ENCODE data around the gene GTF2I. TPM values are rescaled to one million over a fixed set of nuclear protein-coding genes. Genes with fewer than 3 reads are reported as not detected.
"Not testable (repeated sequence)": the region's sequence is repeated elsewhere in the genome, so short reads cannot be mapped to it uniquely, and the experiment has no call there.

Gene GTF2I
- polyA plus RNA-seq, 4 donors: 21.6 to 165 (median 29.8) TPM

DNA sequence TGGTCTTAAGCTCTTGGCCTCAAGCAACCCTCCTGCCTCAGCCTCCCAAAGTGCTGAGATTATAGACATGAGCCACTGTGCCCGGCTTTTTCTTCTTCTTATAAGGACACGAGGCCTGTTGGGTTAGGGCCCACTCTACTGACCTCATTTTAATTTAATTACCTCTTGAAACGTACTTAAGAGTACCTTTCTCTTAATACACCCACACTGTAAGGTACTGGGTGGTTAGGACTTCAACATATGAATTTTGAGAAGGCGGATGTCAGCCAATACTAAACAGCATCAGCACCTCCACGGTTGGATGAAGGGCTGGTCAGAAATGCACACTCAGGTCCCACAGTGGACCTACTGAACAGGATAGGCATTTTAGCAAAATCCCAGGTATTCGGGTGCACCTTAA, 124.2 kb downstream of the GTF2I start:
- not testable (repeated sequence) for H3K27me3 ChIP-seq (ENCODE audit: control insufficient read depth in 3 of 3, insufficient read depth in 3 of 3, low read length in 3 of 3); FAIRE-seq; H3K4me1 ChIP-seq (ENCODE audit: control insufficient read depth in 3 of 3, insufficient read depth in 2 of 3, low read depth in 1 of 3, low read length in 2 of 3); H3K4me3 ChIP-seq (ENCODE audit: low read depth in 1 of 3, low read length in 3 of 3); H3K9me3 ChIP-seq (ENCODE audit: control insufficient read depth in 2 of 2, insufficient read depth in 1 of 2, low read depth in 1 of 2, low read length in 1 of 2); H3K27ac ChIP-seq (ENCODE audit: low read depth in 1 of 3, low read length in 2 of 3); H3K36me3 ChIP-seq (ENCODE audit: control insufficient read depth in 3 of 3, insufficient read depth in 2 of 3, low read depth in 1 of 3, low read length in 3 of 3); DNase-seq
- WGBS, 3 donors: 80 to 86% (median 83%) methylated on average over 3 of the region's 6 CpGs

- not testable (repeated sequence) for DNase-seq; H3K36me3 ChIP-seq (ENCODE audit: control insufficient read depth in 3 of 3, insufficient read depth in 2 of 3, low read depth in 1 of 3, low read length in 3 of 3); H3K4me1 ChIP-seq (ENCODE audit: control insufficient read depth in 3 of 3, insufficient read depth in 2 of 3, low read depth in 1 of 3, low read length in 2 of 3); H3K27me3 ChIP-seq (ENCODE audit: control insufficient read depth in 3 of 3, insufficient read depth in 3 of 3, low read length in 3 of 3); H3K4me3 ChIP-seq (ENCODE audit: low read depth in 1 of 3, low read length in 3 of 3); H3K9me3 ChIP-seq (ENCODE audit: control insufficient read depth in 2 of 2, insufficient read depth in 1 of 2, low read depth in 1 of 2, low read length in 1 of 2); FAIRE-seq; H3K27ac ChIP-seq (ENCODE audit: low read depth in 1 of 3, low read length in 2 of 3)
- WGBS, 3 donors: 75 to 91% (median 84%) methylated on average over 2 to 5 of the region's 5 CpGs
Measured at GRCh38 chr7:74783595-74783994, 126.1 kb downstream of the GTF2I start.

- WGBS, 3 donors: 0 to 1% (median 0%) methylated on average over 11 to 46 of the region's 82 CpGs
- H3K4me1 ChIP-seq (ENCODE audit: control insufficient read depth in 3 of 3, insufficient read depth in 2 of 3, low read depth in 1 of 3, low read length in 2 of 3); FAIRE-seq; H3K36me3 ChIP-seq (ENCODE audit: control insufficient read depth in 3 of 3, insufficient read depth in 2 of 3, low read depth in 1 of 3, low read length in 3 of 3); H3K9me3 ChIP-seq (ENCODE audit: control insufficient read depth in 2 of 2, insufficient read depth in 1 of 2, low read depth in 1 of 2, low read length in 1 of 2); H3K4me3 ChIP-seq (ENCODE audit: low read depth in 1 of 3, low read length in 3 of 3); H3K27me3 ChIP-seq (ENCODE audit: control insufficient read depth in 3 of 3, insufficient read depth in 3 of 3, low read length in 3 of 3); H3K27ac ChIP-seq (ENCODE audit: low read depth in 1 of 3, low read length in 2 of 3): not testable (repeated sequence)
- DNase-seq: peak; percentile 88 to 90
Measured at GRCh38 chr7:74788369-74789150, 131.0 kb downstream of the GTF2I start.

GRCh38 chr7:74789200-74789736, 131.8 kb downstream of the GTF2I start:
- WGBS, 3 donors: 0 to 8% methylated on average over 3 of the region's 24 CpGs; no CpG with 5 or more reads in 1 of the 3 donors
- H3K9me3 ChIP-seq (ENCODE audit: control insufficient read depth in 2 of 2, insufficient read depth in 1 of 2, low read depth in 1 of 2, low read length in 1 of 2); H3K27ac ChIP-seq (ENCODE audit: low read depth in 1 of 3, low read length in 2 of 3); FAIRE-seq; H3K4me3 ChIP-seq (ENCODE audit: low read depth in 1 of 3, low read length in 3 of 3); H3K27me3 ChIP-seq (ENCODE audit: control insufficient read depth in 3 of 3, insufficient read depth in 3 of 3, low read length in 3 of 3); H3K4me1 ChIP-seq (ENCODE audit: control insufficient read depth in 3 of 3, insufficient read depth in 2 of 3, low read depth in 1 of 3, low read length in 2 of 3); H3K36me3 ChIP-seq (ENCODE audit: control insufficient read depth in 3 of 3, insufficient read depth in 2 of 3, low read depth in 1 of 3, low read length in 3 of 3); DNase-seq: not testable (repeated sequence)

GRCh38 chr7:74797848-74798622, 140.5 kb downstream of the GTF2I start:
- H3K36me3 ChIP-seq (ENCODE audit: control insufficient read depth in 3 of 3, insufficient read depth in 2 of 3, low read depth in 1 of 3, low read length in 3 of 3); H3K4me1 ChIP-seq (ENCODE audit: control insufficient read depth in 3 of 3, insufficient read depth in 2 of 3, low read depth in 1 of 3, low read length in 2 of 3); H3K27ac ChIP-seq (ENCODE audit: low read depth in 1 of 3, low read length in 2 of 3); H3K27me3 ChIP-seq (ENCODE audit: control insufficient read depth in 3 of 3, insufficient read depth in 3 of 3, low read length in 3 of 3); DNase-seq; H3K4me3 ChIP-seq (ENCODE audit: low read depth in 1 of 3, low read length in 3 of 3); H3K9me3 ChIP-seq (ENCODE audit: control insufficient read depth in 2 of 2, insufficient read depth in 1 of 2, low read depth in 1 of 2, low read length in 1 of 2); FAIRE-seq: not testable (repeated sequence)
- 89 to 92% (median 90%) methylated on average over 7 to 14 of the region's 27 CpGs for WGBS, 3 donors

DNA sequence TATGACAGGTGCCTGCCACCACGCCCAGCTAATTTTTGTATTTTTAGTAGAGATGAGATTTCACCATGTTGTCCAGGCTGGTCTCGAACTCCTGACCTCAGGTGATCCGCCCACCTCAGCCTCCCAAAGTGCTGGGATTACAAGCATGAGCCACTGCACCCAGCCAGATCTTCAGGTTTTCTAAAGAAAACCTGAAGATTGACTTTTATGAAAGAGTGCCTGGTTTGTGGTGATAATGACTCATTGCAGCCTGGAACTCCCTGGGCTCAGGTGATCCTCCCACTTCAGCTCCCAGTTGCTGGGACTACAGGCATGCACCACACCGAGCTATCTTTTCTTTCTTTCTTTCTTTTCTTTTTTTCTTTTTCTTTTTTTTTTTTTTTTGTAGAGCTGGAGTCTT, 141.1 kb downstream of the GTF2I start:
- not testable (repeated sequence) for H3K4me3 ChIP-seq (ENCODE audit: low read depth in 1 of 3, low read length in 3 of 3); H3K4me1 ChIP-seq (ENCODE audit: control insufficient read depth in 3 of 3, insufficient read depth in 2 of 3, low read depth in 1 of 3, low read length in 2 of 3); DNase-seq; H3K27ac ChIP-seq (ENCODE audit: low read depth in 1 of 3, low read length in 2 of 3); H3K36me3 ChIP-seq (ENCODE audit: control insufficient read depth in 3 of 3, insufficient read depth in 2 of 3, low read depth in 1 of 3, low read length in 3 of 3); FAIRE-seq; H3K27me3 ChIP-seq (ENCODE audit: control insufficient read depth in 3 of 3, insufficient read depth in 3 of 3, low read length in 3 of 3); H3K9me3 ChIP-seq (ENCODE audit: control insufficient read depth in 2 of 2, insufficient read depth in 1 of 2, low read depth in 1 of 2, low read length in 1 of 2)
- 73 to 75% methylated on average over 1 of the region's 4 CpGs; no CpG with 5 or more reads in 1 of the 3 donors for WGBS, 3 donors

Other genes starting within 250 kb of the GTF2I start
- gene GTF2IRD1, start 203.8 kb upstream of the GTF2I start, polyA plus RNA-seq: 10 to 100 TPM in 2 of 4 donors, 1 to 10 TPM in 2; 1.6 to 55.2 (median 10.1) TPM
- 10 to 100 TPM in 1 of 4 donors, 1 to 10 TPM in 2, under 1 TPM in 1; 0.89 to 13.5 (median 5.3) TPM for gene NCF1, start 116.3 kb downstream of the GTF2I start, polyA plus RNA-seq
- 10 to 100 TPM in 2 of 4 donors, 1 to 10 TPM in 2; 2.2 to 22.0 (median 12.1) TPM for gene GTF2IRD2, start 193.9 kb downstream of the GTF2I start, polyA plus RNA-seq

Measured in small intestine (tissue), 7 donors.